ENCODE measurements around the gene SLC35G6.
"Not testable (repeated sequence)": the region's sequence is repeated elsewhere in the genome, so short reads cannot be mapped to it uniquely, and the experiment has no call there.

SLC35G6 gene

GRCh38 chr17:7479213-7480088, 1.8 kb upstream of the SLC35G6 start, which contains the start of gene ZBTB4:
Gene ZBTB4 (minus strand): TSS chr17:7479631. CDS start chr17:7466801, 12,830 bp downstream.
- peak; percentile 60 for DNase-seq (ENCODE audit: low spot score)

DNA sequence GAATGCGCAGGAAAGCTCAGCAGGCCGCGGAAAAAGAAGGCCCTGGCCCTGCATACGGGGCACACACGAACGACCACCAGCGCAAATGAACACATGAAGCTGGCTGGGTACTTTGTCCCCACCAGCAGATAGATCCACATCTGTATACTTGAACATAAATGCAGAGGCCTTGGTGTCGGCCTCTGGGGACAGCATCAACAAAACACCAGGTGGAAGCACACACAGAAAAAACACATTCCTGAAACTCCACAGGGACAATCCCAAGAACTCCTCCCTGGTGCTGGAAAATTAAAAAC, 1.2 kb upstream of the SLC35G6 start:
- DNase-seq (ENCODE audit: low spot score), result no peak

GRCh38 chr17:7481842-7482741, 846 bp downstream of the SLC35G6 start:
- not testable (repeated sequence) for DNase-seq (ENCODE audit: low spot score)

GRCh38 chr17:7482742-7483088, 1.5 kb downstream of the SLC35G6 start:
- DNase-seq (ENCODE audit: low spot score), result not testable (repeated sequence)

DNA sequence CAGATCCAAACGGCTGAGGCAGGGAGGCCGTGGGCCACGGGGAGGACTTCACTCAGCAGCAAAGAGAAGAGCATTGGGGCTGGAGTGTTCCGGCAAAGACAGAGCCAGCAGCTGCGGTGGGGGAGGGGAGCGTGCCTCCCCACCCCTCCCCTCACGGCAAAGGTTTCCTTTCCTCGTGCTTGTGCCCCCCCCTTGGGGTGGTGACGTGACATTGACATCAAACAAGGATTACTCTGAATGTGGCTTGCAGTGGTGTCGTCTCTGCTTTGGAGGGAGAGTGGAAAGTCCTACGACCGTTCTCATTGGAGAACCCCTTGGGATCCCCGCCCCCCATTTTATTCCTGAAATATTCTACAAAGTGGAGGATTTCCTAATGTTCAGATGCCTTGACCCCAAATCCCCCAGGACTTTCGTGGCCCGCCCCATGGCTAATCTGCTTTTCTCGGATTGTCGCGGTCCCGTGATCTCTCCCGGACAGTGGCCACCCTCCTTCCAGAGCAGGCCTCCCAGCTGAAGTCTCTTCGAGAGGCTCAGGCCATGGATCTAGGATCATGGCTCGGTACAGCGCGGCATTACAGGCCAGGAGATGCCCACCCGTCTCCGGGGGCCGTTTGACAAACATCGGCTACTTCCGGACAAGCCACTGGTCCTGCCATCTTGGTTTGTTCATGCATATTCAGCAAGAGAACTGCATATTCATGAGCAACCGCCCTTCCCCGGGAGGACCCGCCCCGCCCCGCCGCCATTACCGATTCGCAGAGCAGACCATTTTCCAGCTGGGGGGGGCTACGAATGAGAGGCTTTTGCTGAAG, 2.2 kb downstream of the SLC35G6 start:
- peak; percentile 93 for DNase-seq (ENCODE audit: low spot score)

- DNase-seq (ENCODE audit: low spot score), result peak; percentile 99
Observed at GRCh38 chr17:7484067-7484918, 3.0 kb downstream of the SLC35G6 start, which contains the start of gene POLR2A. Gene POLR2A (plus strand): TSS chr17:7484366.

- DNase-seq (ENCODE audit: low spot score), result no peak
Observed at GRCh38 chr17:7484919-7485377, 3.7 kb downstream of the SLC35G6 start.

- DNase-seq (ENCODE audit: low spot score), result no peak
Observed at GRCh38 chr17:7486181-7486580, 4.9 kb downstream of the SLC35G6 start.

DNA sequence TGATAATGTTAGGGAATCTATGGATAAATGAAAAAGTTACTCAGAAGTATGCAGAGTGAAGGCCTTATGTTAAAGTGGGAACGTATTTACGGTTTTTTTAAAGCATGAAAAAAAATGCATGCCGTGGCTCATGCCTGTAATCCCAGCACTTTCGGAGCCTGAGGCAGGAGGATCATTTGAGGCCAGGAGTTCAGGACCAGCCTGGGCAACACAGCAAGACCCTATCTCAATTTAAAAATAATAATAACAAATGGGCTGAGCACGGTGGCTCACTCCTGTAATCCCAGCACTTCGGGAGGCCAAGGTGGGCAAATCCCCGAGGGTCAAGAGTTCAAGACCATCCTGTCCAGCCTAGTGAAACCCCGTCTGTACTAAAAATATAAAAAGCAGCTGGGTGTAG, 8.9 kb downstream of the SLC35G6 start:
- DNase-seq (ENCODE audit: low spot score), result no peak

- DNase-seq (ENCODE audit: low spot score), result no peak
Observed at GRCh38 chr17:7491583-7491982, 10.3 kb downstream of the SLC35G6 start.

GRCh38 chr17:7493941-7494340, 12.7 kb downstream of the SLC35G6 start:
- no peak for DNase-seq (ENCODE audit: low spot score)

- DNase-seq (ENCODE audit: low spot score), result no peak
Observed at GRCh38 chr17:7495906-7496434, 14.7 kb downstream of the SLC35G6 start.

- no peak for DNase-seq (ENCODE audit: low spot score)
Observed at GRCh38 chr17:7496470-7497183, 15.4 kb downstream of the SLC35G6 start.

GRCh38 chr17:7497228-7497627, 16.0 kb downstream of the SLC35G6 start:
- no peak for DNase-seq (ENCODE audit: low spot score)

- no peak for DNase-seq (ENCODE audit: low spot score)
Observed at GRCh38 chr17:7497636-7498035, 16.4 kb downstream of the SLC35G6 start.

- DNase-seq (ENCODE audit: low spot score), result no peak
Observed at GRCh38 chr17:7499161-7499560, 17.9 kb downstream of the SLC35G6 start.

DNA sequence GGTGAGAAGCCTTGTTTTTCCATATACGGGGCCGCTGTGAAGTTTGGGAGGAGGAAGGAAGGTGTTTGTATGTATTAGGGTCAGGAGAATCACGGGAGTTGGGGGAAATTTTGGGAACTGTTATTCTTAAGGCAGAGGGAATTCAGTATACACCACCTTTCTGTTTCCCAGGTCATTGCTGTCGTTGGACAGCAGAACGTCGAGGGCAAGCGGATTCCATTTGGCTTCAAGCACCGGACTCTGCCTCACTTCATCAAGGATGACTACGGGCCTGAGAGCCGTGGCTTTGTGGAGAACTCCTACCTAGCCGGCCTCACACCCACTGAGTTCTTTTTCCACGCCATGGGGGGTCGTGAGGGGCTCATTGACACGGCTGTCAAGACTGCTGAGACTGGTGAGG, 20.5 kb downstream of the SLC35G6 start:
- no peak for DNase-seq (ENCODE audit: low spot score)

DNA sequence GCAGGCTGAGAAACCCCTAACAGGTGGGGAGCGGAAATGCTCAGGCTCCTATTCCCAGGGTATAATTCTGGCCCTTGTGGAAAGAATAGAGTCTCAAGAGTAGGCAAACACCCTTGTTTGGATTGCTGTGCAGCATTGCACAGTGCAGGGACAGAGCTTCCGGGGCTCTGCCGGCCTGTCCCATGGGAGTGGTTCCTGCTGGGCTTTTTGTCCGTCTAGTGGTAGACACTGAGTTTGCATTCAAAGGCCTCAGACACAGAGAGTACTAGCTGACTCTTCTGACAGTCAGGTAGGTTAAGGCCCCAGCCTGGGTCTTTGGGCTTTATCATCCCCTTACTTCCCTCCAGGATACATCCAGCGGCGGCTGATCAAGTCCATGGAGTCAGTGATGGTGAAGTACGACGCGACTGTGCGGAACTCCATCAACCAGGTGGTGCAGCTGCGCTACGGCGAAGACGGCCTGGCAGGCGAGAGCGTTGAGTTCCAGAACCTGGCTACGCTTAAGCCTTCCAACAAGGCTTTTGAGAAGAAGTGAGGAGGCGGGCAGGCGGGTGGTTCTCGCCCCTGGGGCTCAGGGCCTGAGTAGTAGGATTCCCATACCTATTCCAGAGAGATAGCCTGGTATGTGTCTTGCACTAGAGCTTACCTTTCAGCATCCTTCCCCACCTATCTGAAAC, 21.1 kb downstream of the SLC35G6 start:
- no peak for DNase-seq (ENCODE audit: low spot score)

- DNase-seq (ENCODE audit: low spot score), result no peak
Observed at GRCh38 chr17:7502987-7503386, 21.7 kb downstream of the SLC35G6 start.

- DNase-seq (ENCODE audit: low spot score), result no peak
Observed at GRCh38 chr17:7503521-7503920, 22.3 kb downstream of the SLC35G6 start.

Data from kidney tubule cell (primary cell).